ENCODE measurements around the gene MYLK. TPM values are rescaled to one million over a fixed set of nuclear protein-coding genes. Genes with fewer than 3 reads are reported as not detected.

Gene MYLK
- total and polyA plus RNA-seq, 2 of the 4 experiments (the other 2 are of a cell fraction): 299 to 484 TPM

GRCh38 chr3:123648696-123649405 is 235.3 kb downstream of the MYLK start:
- TF ChIP-seq MAFK (IDR thresholded peaks at IDR 0.05; ENCODE audit: low read depth, low read length) (no peak), BHLHE40 (IDR thresholded peaks at IDR 0.05; ENCODE audit: low read depth, low read length) (no peak), RAD21 (IDR thresholded peaks at IDR 0.05; ENCODE audit: low read length) (no peak), ELK1 (IDR thresholded peaks at IDR 0.05; ENCODE audit: borderline replicate concordance, low read depth, low read length) (no peak), SMC3 (IDR thresholded peaks at IDR 0.05; ENCODE audit: low read depth, low read length) (no peak), CTCF (conservative IDR thresholded peaks at IDR 0.05; ENCODE audit: low read depth, low read length) (no peak), POLR2A (IDR thresholded peaks at IDR 0.05; ENCODE audit: low read depth, low read length) (no peak), RCOR1 (IDR thresholded peaks at IDR 0.05; ENCODE audit: insufficient replicate concordance, low read length) (no peak), MAZ (IDR thresholded peaks at IDR 0.05; ENCODE audit: borderline replicate concordance, low read depth, low read length) (no peak), USF2 (IDR thresholded peaks at IDR 0.05; ENCODE audit: low read depth, low read length) (no peak)
- no peak overlapping the region for H4K5ac ChIP-seq (ENCODE audit: low read depth, low read length)
- H3K18ac ChIP-seq (ENCODE audit: low read depth, low read length): no peak overlapping the region
- H2BK5ac ChIP-seq (ENCODE audit: low read depth, low read length, poor library complexity, severe bottlenecking): no peak overlapping the region
- DNase-seq (no peak), ATAC-seq (ENCODE audit: low read depth) (no peak)
- no peaks in the 10 kb centered on the region for H3K9me3 ChIP-seq (ENCODE audit: control insufficient read depth, insufficient read depth, low read length)
- H3K27me3 ChIP-seq (ENCODE audit: control insufficient read depth, insufficient read depth, low read length): no peaks in the 10 kb centered on the region
- dilution Hi-C loops (cut with HindIII; ENCODE audit: low sequenced_read_pairs, unreplicated experiment) (no loop called here), intact Hi-C loops (cut with micrococcal nuclease) (no loop called here), in situ Hi-C loops (cut with MboI; ENCODE audit: low sequenced_read_pairs) (no loop called here)
- peaks cover 4 to 41% of the 10 kb centered on the region in 2 experiments for H3K79me1 ChIP-seq (ENCODE audit: low read depth in 1 of 2, low read length in 2 of 2)
- no peak overlapping the region for H2BK15ac ChIP-seq (ENCODE audit: low read depth, low read length)
- H3K56ac ChIP-seq (ENCODE audit: extremely low read depth, insufficient read depth, low read length): no peak overlapping the region
- no peak overlapping the region for H4K8ac ChIP-seq (ENCODE audit: low read depth in 2 of 2, low read length in 2 of 2)
- no peak overlapping the region for H3K4me2 ChIP-seq (ENCODE audit: low read depth, low read length)
- no peak overlapping the region for H3K23ac ChIP-seq (ENCODE audit: low read depth, low read length)
- H3K9me1 ChIP-seq (ENCODE audit: insufficient read depth, low read length): peaks cover 10% of the 10 kb centered on the region
- H4K20me1 ChIP-seq (ENCODE audit: insufficient read depth, low read length): no peaks in the 10 kb centered on the region
- H3K4ac ChIP-seq (ENCODE audit: low read depth, low read length): no peak overlapping the region
- WGBS, 2 experiments (ENCODE audit: extremely low coverage in 2 of 2, insufficient read length in 1 of 2): 83% methylated on average over 1 of the region's 10 CpGs; no CpG with 5 or more reads in 1 of the 2 experiments
- H3K36me3 ChIP-seq (ENCODE audit: control insufficient read depth, insufficient read depth, low read length): peaks cover 81% of the 10 kb centered on the region
- no TSS peak for BruUV-seq (replicated peaks)
- H3K4me1 ChIP-seq (ENCODE audit: control insufficient read depth, insufficient read depth, low read length): peaks cover 13% of the 10 kb centered on the region
- no peak overlapping the region for H2BK120ac ChIP-seq (ENCODE audit: low read depth, low read length)
- ChIA-PET POLR2A (ENCODE audit: unreplicated experiment) (no interaction called here), CTCF (no interaction called here)
- H3K27ac ChIP-seq (ENCODE audit: insufficient read depth, low read length): no peak overlapping the region
- no peak overlapping the region for H3K14ac ChIP-seq (replicated peaks; ENCODE audit: low read depth, low read length)
- no peak overlapping the region for H4K91ac ChIP-seq (ENCODE audit: insufficient read depth, low read depth, low read length)
- no peak overlapping the region for H3K4me3 ChIP-seq (ENCODE audit: insufficient read depth, low read depth, low read length)
- no peak overlapping the region for H2AFZ ChIP-seq (replicated peaks; ENCODE audit: low read length, poor library complexity)
- no peak overlapping the region for H3K9ac ChIP-seq (ENCODE audit: low read depth, low read length)
- no peak overlapping the region for H2BK20ac ChIP-seq (ENCODE audit: low read depth, low read length)
- H2AK9ac ChIP-seq (replicated peaks; ENCODE audit: low read depth, low read length, poor library complexity): no peak overlapping the region
- H2AK5ac ChIP-seq (ENCODE audit: low read depth, low read length): no peak overlapping the region

All from IMR-90 (cell line).